ENCODE data around the gene MYL5.

DNA sequence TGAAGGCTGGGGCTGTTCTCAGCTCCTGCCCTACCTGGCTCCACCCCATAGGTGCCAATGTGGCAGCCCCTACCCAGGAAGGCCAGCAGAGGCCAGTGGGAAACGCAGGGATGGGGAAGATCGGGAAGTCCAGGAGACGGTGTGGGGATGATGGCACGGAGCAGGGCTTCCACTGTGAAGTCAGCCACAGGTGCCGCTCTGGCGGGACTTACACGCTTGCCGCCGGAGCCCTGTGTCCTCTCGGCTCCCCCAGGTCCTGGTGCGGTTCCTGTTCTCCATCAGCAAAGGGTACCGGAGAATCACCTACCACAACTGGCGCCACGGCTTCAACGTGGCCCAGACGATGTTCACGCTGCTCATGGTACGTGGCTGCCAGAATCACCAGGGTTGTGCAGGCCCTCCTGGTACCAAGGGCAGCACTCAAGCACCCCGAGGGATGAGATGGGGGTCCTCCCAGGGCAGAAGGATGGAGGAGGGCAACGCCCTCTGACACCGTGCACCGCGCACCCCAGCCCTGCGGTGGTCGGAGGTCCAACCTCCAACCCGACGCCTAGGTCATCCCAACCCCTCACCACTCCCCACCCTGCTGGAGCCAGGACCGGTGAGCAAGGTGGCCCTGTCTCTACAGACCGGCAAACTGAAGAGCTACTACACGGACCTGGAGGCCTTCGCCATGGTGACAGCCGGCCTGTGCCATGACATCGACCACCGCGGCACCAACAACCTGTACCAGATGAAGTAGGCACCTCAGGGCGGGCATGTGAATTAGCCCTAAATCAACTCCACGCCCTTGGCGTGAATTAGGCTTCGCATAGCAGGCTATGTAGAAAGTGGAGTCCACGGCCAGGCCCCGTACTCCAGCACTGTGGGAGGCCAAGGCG is 12.2 kb upstream of the MYL5 start:
- TF ChIP-seq, protein P1, sequence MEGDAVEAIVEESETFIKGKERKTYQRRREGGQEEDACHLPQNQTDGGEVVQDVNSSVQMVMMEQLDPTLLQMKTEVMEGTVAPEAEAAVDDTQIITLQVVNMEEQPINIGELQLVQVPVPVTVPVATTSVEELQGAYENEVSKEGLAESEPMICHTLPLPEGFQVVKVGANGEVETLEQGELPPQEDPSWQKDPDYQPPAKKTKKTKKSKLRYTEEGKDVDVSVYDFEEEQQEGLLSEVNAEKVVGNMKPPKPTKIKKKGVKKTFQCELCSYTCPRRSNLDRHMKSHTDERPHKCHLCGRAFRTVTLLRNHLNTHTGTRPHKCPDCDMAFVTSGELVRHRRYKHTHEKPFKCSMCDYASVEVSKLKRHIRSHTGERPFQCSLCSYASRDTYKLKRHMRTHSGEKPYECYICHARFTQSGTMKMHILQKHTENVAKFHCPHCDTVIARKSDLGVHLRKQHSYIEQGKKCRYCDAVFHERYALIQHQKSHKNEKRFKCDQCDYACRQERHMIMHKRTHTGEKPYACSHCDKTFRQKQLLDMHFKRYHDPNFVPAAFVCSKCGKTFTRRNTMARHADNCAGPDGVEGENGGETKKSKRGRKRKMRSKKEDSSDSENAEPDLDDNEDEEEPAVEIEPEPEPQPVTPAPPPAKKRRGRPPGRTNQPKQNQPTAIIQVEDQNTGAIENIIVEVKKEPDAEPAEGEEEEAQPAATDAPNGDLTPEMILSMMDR (IDR thresholded peaks at IDR 0.05), result no peak
- TF ChIP-seq POLR2A (IDR thresholded peaks at IDR 0.05), result no peak
